K562 (cell line): ENCODE data around the gene HACL1. TPM values are rescaled to one million over a fixed set of nuclear protein-coding genes. Genes with fewer than 3 reads are reported as not detected.
A peak's percentile ranks its signal among the peaks of the same experiment; 100 is the strongest.
"Not testable (repeated sequence)": the region's sequence is repeated elsewhere in the genome, so short reads cannot be mapped to it uniquely, and the experiment has no call there.

ENCODE experiments used
- ATAC-seq: fragments of 200-7000 bp; cut with Tn5 transposase; 3 replicates; pipeline ENCODE4 v1.9.1; 2020; ENCODE audit warnings: moderate library complexity
- BruUV-seq: library from RNA; stranded (reverse); fragments of 400-500 nt; replicated peaks from 2 replicates; lab custom pipeline; 2021; lab: Mats Ljungman, UMichigan
- CTCF ChIA-PET: fragments of 300-600 bp; formaldehyde crosslinking; extraction: SDS; loops from one replicate; lab custom pipeline; 2021; ENCODE audit warnings: low intra/inter-chr PET ratio; lab: Yijun Ruan, JAX
- POLR2A ChIA-PET: fragments of 300-600, 350-650 bp; sonication (Branson Sonifier 250); formaldehyde crosslinking; extraction: SDS; loops from one replicate; lab custom pipeline; 2021; ENCODE audit warnings: antibody characterized with exemption, inconsistent platforms; lab: Yijun Ruan, JAX
- DNase-seq, 4 experiments: peaks; one replicate each; pipeline versions ENCODE4 v3.0.0 to v3.0.0-alpha.2; 2011 to 2018; ENCODE audit warnings: low spot score in 3 of 4, mixed read lengths in 3 of 4; ENCODE audit errors: extremely low read depth in 1 of 4
- FAIRE-seq: peaks from 2 replicates; lab custom pipeline; 2011; peaks lifted over from hg19 to GRCh38; lab: Jason Lieb, UNC
- H2AFZ ChIP-seq: 2 replicates; pipeline ENCODE4 v1.6.0; 2011; ENCODE audit warnings: low read depth, low read length, control low read depth, inconsistent platforms
- H3K27ac ChIP-seq: fragments of 200-600 bp; 3 replicates; pipeline ENCODE4 v1.8.0; 2011; ENCODE audit warnings: low read depth, mild to moderate bottlenecking, control low read depth, inconsistent platforms, low read length, moderate library complexity, mixed read lengths; ENCODE audit errors: extremely low read depth
- H3K27me3 ChIP-seq, 2 experiments: fragments of 300-600 bp in 1 of 2; 2 replicates in 1 of 2; 3 replicates in 1 of 2; pipeline versions ENCODE4 v1.6.0 to v1.8.0; 2011; ENCODE audit warnings: inconsistent platforms in 2 of 2, low read length in 2 of 2, mild to moderate bottlenecking in 1 of 2, mixed read lengths in 1 of 2, moderate library complexity in 1 of 2; ENCODE audit not compliant: control insufficient read depth in 2 of 2, insufficient read depth in 2 of 2
- H3K36me3 ChIP-seq: fragments of 300-600 bp; 3 replicates; pipeline ENCODE4 v1.8.0; 2011; ENCODE audit warnings: mild to moderate bottlenecking, low read length, inconsistent platforms; ENCODE audit not compliant: control insufficient read depth, insufficient read depth
- H3K4me1 ChIP-seq, 2 experiments: fragments of 200-600 bp in 1 of 2; replicated peaks in 1 of 2; 2 replicates in 1 of 2; 3 replicates in 1 of 2; pipeline versions ENCODE4 v1.5.1 to v1.8.0; 2011; ENCODE audit warnings: inconsistent platforms in 2 of 2, low read length in 2 of 2, mild to moderate bottlenecking in 1 of 2, mixed read lengths in 1 of 2, moderate library complexity in 1 of 2; ENCODE audit not compliant: control insufficient read depth in 2 of 2, insufficient read depth in 2 of 2
- H3K4me2 ChIP-seq: 2 replicates; pipeline ENCODE4 v1.6.1; 2011; ENCODE audit warnings: low read length, control low read depth, inconsistent platforms, mixed read lengths; ENCODE audit not compliant: insufficient read depth
- H3K4me3 ChIP-seq: fragments of 200-600 bp; sonication (generic), shearing (Covaris generic); 2 replicates; pipeline ENCODE4 v1.5.1; 2016; ENCODE audit warnings: control low read depth, inconsistent platforms
- H3K79me2 ChIP-seq: fragments of 200-600 bp; 3 replicates; pipeline ENCODE4 v1.8.0; 2011; ENCODE audit warnings: low read length, inconsistent platforms; ENCODE audit not compliant: control insufficient read depth, insufficient read depth
- H3K9ac ChIP-seq, 2 experiments: 2 replicates each; pipeline versions ENCODE4 v1.6.0 to v1.6.1; 2011; ENCODE audit warnings: low read depth in 2 of 2, low read length in 2 of 2, control low read depth in 1 of 2, inconsistent platforms in 1 of 2, mild to moderate bottlenecking in 1 of 2, mixed read lengths in 1 of 2; ENCODE audit not compliant: insufficient read depth in 1 of 2
- H3K9me1 ChIP-seq: one replicate; pipeline ENCODE4 v1.6.0; 2011; ENCODE audit warnings: inconsistent platforms, mild to moderate bottlenecking, low read length, moderate library complexity; ENCODE audit not compliant: control insufficient read depth, insufficient read depth
- H3K9me3 ChIP-seq: replicated peaks from 2 replicates; pipeline ENCODE4 v1.5.1; 2011; ENCODE audit warnings: low read depth, low read length, inconsistent platforms; ENCODE audit not compliant: control insufficient read depth, insufficient read depth
- H4K20me1 ChIP-seq: replicated peaks from 2 replicates; pipeline ENCODE4 v1.6.1; 2011; ENCODE audit warnings: low read length, inconsistent platforms, mixed read lengths; ENCODE audit not compliant: control insufficient read depth, insufficient read depth
- CBX3 ChIP-seq, 2 experiments: IDR thresholded peaks; 1 replicate in 1 of 2; 2 replicates in 1 of 2; pipeline ENCODE4 v1.6.1; 2012; ENCODE audit warnings: inconsistent platforms in 2 of 2, low read length in 2 of 2, borderline replicate concordance in 1 of 2, control low read depth in 1 of 2
- CBX5 ChIP-seq: IDR thresholded peaks from 2 replicates; pipeline ENCODE4 v1.6.1; 2014; ENCODE audit warnings: low read depth, borderline replicate concordance
- EHMT2 ChIP-seq: fragments of 450-650 bp; IDR thresholded peaks from 2 replicates; pipeline ENCODE4 v1.6.1; 2018; ENCODE audit warnings: antibody characterized with exemption
- TRIM24 ChIP-seq, 2 experiments: fragments of 450-650 bp; IDR thresholded peaks; 2 replicates each; pipeline ENCODE4 v1.6.1; 2016
- TRIM28 ChIP-seq: fragments of 450-650 bp; IDR thresholded peaks from 2 replicates; pipeline ENCODE4 v1.6.1; 2017
- YY1 ChIP-seq, 3 experiments: IDR thresholded peaks; 2 replicates each; pipeline ENCODE4 v1.6.1; 2011; ENCODE audit warnings: low read length in 2 of 3, mild to moderate bottlenecking in 2 of 3, moderate library complexity in 2 of 3, borderline replicate concordance in 1 of 3, control low read depth in 1 of 3, low read depth in 1 of 3; ENCODE audit not compliant: insufficient read depth in 3 of 3, insufficient replicate concordance in 2 of 3, control insufficient read depth in 1 of 3, insufficient read length in 1 of 3; ENCODE audit errors: extremely low read depth in 1 of 3
- ZFP36 ChIP-seq: fragments of 150-350 bp; IDR thresholded peaks from 2 replicates; pipeline ENCODE4 v1.6.1; 2018; ENCODE audit warnings: low read length, low read depth; ENCODE audit not compliant: partially characterized antibody
- ZNF431 ChIP-seq: sonication (generic); formaldehyde crosslinking; IDR thresholded peaks from 2 replicates; pipeline ENCODE4 v1.8.0; 2022; ENCODE audit warnings: mild to moderate bottlenecking, missing genetic modification reagents
- WGBS: fragments of 100-300 bp; shearing (Covaris generic); methylation state at CpG from one replicate; pipeline ENCODE4 v1.1.6; 2016; ENCODE audit warnings: low coverage, mixed read lengths; ENCODE audit not compliant: insufficient coverage; ENCODE audit errors: missing lambda C conversion rate; 5-methylcytosine and 5-hydroxymethylcytosine counted together
- in situ Hi-C: fragments of 300-500 bp; cut with MboI; formaldehyde crosslinking; loops from 4 replicates; pipeline ENCODE4 v1.15.0; 2018; ENCODE audit warnings: inconsistent platforms, mixed read lengths
- intact Hi-C: fragments of 100-400 bp; cut with micrococcal nuclease; formaldehyde crosslinking; loops from 2 replicates; pipeline ENCODE4 v1.14.2; 2022
- polyA plus RNA-seq, 8 experiments: library from polyadenylated mRNA; depleted of rRNA in 4 of 8; stranded (reverse) in 5 of 8; unstranded in 3 of 8; fragments of >200 nt; fragmentation: Nextera tagmentation in 2 of 8; fragmentation: Illumina TruSeq in 1 of 8; extraction: Ambion mirVana in 2 of 8; extraction: Trizol in 1 of 8; gene quantifications; 2 replicates each; pipeline versions ENCODE4 v1.2.1 to v1.2.3, GENCODE V29; 2011 to 2014; ENCODE audit warnings: inconsistent platforms in 1 of 8, missing spikeins in 1 of 8
- total RNA-seq, 7 experiments: library from RNA; depleted of rRNA in 6 of 7; stranded (reverse); fragments of >200 nt in 6 of 7; fragmentation: Illumina TruSeq in 2 of 7; extraction: Trizol in 2 of 7; gene quantifications; 2 replicates each; pipeline versions ENCODE4 v1.2.1 to v1.2.3, GENCODE V29; 2011 to 2021; ENCODE audit warnings: low replicate concordance in 1 of 7
- TF ChIP-seq, protein P1 (sequence below): fragments of 450-650 bp; IDR thresholded peaks from 2 replicates; pipeline ENCODE4 v1.6.1; 2018; ENCODE audit warnings: mild to moderate bottlenecking, low read depth; ENCODE audit not compliant: partially characterized antibody

HACL1 gene
- total and polyA plus RNA-seq, 9 of the 15 experiments (the other 6 are each of a cell fraction or from before 2014, with no cell fraction given) = 18.9 to 61.5 (median 30.5) TPM

DNA sequence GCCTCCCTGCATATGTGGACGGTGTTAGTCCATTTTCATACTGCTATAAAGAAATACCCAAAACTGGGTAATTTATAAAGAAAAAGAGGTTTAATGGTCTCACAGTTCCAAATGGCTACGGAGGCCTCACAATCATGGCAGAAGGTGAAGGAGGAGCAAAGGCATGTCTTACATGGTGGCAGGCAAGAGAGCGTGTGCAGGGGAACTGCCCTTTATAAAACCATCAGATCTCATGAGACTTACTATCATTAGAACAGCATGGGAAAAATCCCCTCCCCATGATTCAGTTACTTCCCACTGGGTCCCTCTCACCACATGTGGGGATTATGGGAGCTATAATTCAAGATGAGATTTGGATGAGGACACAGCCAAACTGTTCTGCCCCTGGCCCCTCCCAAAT is 1.4 kb upstream of the HACL1 start:
- intact Hi-C loops = loop anchor here (5.0 kb wide), 1 partner anchor 259 kb away; no protein-coding TSS in a partner anchor
- Histone ChIP-seq H3K79me2 (peaks cover 16% of the 10 kb centered on the region), H2AFZ (peak overlapping the region; percentile 93; the same call in 1 of the 2 replicates), H3K4me2 (peak overlapping the region; percentile 100), H3K36me3 (peaks cover 20% of the 10 kb centered on the region; the same call in 2 of the 3 replicates), H3K4me3 (peak overlapping the region; percentile 73)
- H3K9me1 ChIP-seq, in situ Hi-C loops, H3K27me3 ChIP-seq, DNase-seq, H3K9ac ChIP-seq, FAIRE-seq, H3K27ac ChIP-seq, BruUV-seq, ATAC-seq, H3K4me1 ChIP-seq, CTCF ChIA-PET, H3K9me3 ChIP-seq, H4K20me1 ChIP-seq: not testable (repeated sequence)
- POLR2A ChIA-PET = interaction anchor here (1.6 kb wide), 1 partner anchor 10 kb away, joined by 4 read pairs; no protein-coding TSS in a partner anchor
- TF ChIP-seq, protein P1, sequence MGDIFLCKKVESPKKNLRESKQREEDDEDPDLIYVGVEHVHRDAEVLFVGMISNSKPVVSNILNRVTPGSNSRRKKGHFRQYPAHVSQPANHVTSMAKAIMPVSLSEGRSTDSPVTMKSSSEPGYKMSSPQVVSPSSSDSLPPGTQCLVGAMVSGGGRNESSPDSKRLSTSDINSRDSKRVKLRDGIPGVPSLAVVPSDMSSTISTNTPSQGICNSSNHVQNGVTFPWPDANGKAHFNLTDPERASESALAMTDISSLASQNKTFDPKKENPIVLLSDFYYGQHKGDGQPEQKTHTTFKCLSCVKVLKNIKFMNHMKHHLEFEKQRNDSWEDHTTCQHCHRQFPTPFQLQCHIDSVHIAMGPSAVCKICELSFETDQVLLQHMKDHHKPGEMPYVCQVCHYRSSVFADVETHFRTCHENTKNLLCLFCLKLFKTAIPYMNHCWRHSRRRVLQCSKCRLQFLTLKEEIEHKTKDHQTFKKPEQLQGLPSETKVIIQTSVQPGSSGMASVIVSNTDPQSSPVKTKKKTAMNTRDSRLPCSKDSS = peak; percentile 64
- TF ChIP-seq ZNF431 (CRISPR knock-in tag) (peak; percentile 99), YY1 (IDR thresholded peaks at IDR 0.05; ENCODE audit: borderline replicate concordance in 1 of 3, control insufficient read depth in 1 of 3, extremely low read depth in 1 of 3, insufficient read depth in 3 of 3, insufficient read length in 1 of 3, insufficient replicate concordance in 2 of 3, low read depth in 1 of 3, low read length in 2 of 3) (peak in 1 of 3 experiments; percentile 24), ZFP36 (peak; percentile 63), EHMT2 (0 out of 2 replicates have a peak, but pooled peaks have one; percentile 45), TRIM24 (IDR thresholded peaks at IDR 0.05) (peak; percentile 39 to 73; a peak in 2 of 4 replicates), CBX3 (IDR thresholded peaks at IDR 0.05; ENCODE audit: borderline replicate concordance in 1 of 2, low read length in 2 of 2) (peak in 1 of 2 experiments; percentile 62; a peak in 1 of 3 replicates), TRIM28 (peak; percentile 89), CBX5 (0 out of 2 replicates have a peak, but pooled peaks have one; percentile 25)
- WGBS = 84% methylated on average over 3 of the region's 3 CpGs
